DMS79 treated with DMSO at 0.1 percent for 48 hours (cell line): Measurements from ENCODE around the gene PLPPR1.
A peak's percentile ranks its signal among the peaks of the same experiment; 100 is the strongest.
"Not testable (repeated sequence)": the region's sequence is repeated elsewhere in the genome, so short reads cannot be mapped to it uniquely, and the experiment has no call there.

Source experiments
- DNase-seq: peaks from one replicate; lab custom pipeline; 2025; lab: John Stamatoyannopoulos, UW

Gene PLPPR1

DNA sequence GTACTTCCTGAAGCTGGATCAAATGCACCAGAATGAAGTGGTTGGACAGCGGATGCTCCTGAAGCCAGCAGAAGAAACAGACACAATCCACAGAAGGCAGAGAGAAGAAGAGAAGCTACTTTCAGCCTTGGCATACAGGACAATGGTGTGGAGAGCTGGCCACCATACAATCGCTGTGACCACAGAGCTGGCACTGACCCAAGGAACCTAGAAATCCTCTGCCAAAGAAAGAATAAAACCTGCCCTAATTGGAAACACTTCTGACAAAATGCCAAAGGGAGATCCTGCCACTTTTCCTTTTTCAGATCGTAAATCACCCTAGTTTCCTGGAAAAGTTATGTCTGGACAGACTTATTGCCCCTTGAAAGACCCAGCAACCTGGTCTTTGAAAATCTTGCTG is 278.5 kb downstream of the PLPPR1 start:
- DNase-seq: no peak

DNA sequence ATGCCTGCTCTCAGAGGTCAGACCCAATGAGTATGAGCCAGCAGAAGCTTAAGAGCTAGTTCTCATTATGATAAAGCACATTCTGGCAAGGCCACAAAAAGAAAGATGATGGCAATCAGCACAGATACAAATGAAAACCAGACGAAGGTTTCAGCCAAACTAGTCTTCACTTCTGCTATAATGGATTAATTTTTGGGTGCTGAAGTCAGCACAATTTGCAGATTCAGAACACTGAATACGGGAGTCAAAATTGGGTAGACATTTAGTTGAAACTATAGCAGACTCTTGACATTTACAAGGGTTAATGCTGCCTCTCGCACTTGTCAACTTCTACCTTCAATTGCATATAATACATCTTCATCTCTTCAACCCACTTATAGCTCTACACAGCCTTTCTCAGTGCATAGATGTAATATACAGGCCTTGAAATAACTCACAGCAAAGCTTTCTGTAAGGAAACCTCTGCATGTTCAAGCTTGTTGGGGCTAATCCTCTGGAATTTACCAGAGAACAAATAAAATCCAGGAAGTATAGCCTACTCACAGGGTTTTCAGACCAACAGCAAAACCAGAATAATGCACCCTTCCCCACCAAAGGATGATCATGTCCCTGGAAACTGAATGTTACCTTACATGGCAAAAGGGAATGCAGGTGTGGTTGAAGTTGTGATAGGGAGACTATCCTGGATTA is 279.1 kb downstream of the PLPPR1 start:
- DNase-seq: no peak

DNA sequence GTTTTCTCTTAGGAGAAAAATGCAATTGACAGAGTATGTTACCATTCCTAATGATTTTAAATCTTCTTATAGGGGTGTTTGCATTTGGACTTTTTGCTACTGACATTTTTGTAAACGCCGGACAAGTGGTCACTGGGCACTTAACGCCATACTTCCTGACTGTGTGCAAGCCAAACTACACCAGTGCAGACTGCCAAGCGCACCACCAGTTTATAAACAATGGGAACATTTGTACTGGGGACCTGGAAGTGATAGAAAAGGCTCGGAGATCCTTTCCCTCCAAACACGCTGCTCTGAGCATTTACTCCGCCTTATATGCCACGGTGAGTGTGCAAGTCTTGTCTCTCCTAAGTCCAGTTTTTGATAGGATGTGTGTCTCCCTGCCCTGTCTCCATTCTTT is 280.6 kb downstream of the PLPPR1 start:
- no peak for DNase-seq

GRCh38 chr9:101311191-101311590 is 282.7 kb downstream of the PLPPR1 start:
- no peak for DNase-seq

DNA sequence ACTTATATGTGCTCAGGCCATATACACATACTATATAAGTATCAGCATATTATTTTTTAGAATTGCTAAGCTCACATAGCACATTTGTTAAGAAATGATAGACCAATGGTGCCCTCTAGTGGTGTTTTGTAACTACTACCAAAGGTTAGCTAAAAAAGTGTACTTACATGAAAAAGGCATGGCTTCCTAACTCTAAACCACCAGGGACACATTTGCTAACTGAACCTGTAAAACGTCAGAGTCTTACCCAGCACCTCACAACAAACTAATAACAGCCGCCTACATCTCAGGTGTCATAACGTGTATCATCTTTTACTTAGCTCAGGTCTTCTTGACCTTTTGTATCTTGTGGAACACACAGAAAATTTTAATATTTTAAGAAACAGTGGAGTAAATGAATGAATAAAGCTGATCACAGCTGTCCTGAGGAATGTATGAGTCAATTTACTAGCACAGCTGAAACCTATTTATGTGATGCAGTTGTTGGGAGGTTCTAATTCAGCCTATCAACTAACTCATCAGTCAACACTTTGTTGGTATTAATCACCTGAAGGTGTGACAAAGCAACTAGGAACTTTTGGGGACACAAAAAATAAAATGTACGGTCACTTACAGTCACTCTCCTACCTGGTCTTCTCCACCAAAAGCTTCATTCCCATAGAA is 283.4 kb downstream of the PLPPR1 start:
- peak; percentile 44 for DNase-seq

DNA sequence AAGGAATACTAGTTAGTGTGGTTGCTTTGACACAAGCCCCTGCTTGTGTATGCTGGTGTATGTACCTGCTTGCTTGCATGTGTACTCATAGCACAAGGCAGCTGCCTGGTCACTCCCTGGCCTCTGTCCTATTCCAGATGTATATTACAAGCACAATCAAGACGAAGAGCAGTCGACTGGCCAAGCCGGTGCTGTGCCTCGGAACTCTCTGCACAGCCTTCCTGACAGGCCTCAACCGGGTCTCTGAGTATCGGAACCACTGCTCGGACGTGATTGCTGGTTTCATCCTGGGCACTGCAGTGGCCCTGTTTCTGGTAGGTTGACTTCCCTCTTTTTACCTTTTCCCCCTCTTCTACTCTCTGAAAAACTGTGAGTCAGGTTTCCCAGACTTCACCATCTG is 284.1 kb downstream of the PLPPR1 start:
- no peak for DNase-seq

GRCh38 chr9:101315112-101315450 is 286.6 kb downstream of the PLPPR1 start:
- DNase-seq: no peak

DNA sequence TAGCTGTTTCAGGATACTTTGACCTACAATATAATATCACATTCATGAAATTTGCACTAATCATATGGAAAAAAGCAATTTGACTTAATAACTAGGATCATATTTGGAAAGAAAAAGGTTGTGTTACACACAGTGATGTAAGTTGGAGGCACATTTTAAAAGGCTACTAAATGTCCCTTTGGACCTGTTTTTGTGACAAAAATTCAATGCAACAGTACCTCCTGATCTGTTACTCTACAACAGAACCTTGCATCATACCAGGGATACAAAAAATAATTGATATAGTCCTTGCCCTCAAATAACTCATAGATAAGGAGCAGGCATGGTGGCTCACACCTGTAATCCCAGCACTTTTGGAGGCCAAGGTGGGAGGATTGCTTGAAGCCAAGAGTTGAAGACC is 289.2 kb downstream of the PLPPR1 start:
- DNase-seq: no peak

DNA sequence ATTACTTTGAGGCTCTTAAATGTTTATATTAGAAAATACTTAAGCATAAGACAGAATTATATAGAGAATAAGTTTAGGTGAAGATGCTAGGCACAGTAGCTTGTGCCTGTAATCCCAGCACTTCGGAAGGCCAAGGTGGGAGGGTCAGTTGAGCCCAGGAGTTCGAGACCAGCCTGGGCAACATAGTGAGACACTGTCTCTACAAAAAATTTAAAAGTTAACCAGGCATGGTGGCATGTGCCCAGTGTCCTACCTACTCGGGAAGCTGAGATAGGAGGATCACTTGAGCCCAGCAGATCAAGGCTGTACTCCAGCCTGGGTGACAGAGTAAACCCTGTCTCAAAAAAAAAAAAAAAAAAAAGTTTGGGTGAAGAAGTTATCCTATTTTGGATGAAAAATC is 294.6 kb downstream of the PLPPR1 start:
- DNase-seq: no peak

DNA sequence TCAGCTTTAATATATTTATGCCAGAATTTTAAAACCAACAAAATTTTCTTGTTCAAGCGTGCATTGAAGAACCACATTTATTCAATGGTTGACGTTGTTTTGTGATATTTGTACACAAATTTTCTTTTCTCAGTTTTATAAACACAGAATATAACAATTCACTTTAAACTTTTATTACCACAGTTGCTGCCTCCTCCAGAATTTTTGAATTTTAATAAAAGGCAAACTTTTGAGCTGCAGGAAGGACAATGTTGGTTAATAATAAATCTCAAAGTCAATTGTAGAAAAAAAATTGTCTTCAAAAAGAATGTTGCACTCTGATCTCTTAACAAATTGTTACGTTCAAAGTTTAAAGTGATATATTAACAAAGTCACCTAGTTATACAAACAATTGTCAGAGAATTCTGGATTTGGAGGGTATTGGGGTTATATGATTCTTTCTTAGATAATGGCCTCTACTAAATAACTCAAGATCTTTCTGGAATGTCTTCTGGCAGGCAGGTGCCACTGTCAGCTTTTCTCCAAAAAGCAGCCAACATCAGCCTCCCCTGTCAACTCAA is 295.8 kb downstream of the PLPPR1 start:
- DNase-seq: no peak

DNA sequence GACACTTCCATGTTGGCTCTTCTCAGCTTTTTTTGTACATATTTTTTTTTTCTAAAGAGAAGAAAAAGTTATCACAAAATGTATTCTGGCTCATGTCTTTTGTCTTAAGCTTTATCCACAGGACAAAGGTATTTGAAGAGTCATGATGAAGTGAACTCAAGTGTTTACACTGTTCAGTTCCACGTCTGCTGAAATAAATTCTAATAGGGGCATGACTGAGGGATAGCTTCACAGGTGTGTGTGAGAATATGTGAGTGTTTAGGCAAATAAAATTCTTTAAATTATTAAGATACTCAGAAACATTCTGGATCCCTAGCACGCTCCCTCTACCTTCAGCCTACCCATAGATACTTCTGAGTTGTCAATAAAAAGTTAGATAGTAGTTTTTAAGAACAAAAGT is 296.5 kb downstream of the PLPPR1 start:
- DNase-seq: no peak

DNA sequence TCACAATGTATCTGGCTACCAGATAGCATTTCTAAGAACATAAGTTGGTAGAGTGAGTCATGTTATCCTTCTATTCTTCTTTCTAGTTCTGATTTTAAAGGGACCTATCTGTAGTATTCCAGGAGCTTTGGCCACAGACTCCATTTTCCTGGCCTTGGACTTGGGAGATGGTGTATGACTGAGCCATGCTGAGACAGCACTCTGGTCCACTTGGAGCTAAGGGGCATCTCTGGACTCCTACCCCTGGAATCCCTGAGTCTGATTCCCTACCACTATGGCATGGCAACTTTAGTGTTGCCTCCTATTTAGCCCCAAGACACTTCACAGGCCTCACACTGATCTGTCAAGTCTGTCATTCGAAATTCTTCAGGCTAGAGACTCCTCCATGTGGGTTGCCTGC is 297.5 kb downstream of the PLPPR1 start:
- no peak for DNase-seq

DNA sequence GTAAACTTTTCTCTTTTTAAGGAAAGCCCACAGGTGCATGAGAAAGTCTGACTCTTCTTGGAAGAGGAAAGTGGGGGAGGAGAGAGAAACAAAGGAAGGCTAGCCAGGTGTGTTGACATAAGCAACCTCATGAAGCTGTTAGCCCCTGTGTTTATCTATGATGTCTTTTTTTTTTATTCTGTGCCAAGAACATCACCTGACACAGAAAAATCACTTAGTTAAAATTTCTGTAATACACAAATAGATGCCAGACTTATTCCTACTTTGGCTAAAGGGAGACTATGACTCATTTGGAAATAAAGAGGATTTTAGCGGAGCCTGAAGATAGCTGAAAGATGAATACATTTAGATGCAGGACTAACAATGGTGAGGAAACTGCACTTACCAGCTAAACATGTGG is 298.0 kb downstream of the PLPPR1 start:
- peak; percentile 4 for DNase-seq

DNA sequence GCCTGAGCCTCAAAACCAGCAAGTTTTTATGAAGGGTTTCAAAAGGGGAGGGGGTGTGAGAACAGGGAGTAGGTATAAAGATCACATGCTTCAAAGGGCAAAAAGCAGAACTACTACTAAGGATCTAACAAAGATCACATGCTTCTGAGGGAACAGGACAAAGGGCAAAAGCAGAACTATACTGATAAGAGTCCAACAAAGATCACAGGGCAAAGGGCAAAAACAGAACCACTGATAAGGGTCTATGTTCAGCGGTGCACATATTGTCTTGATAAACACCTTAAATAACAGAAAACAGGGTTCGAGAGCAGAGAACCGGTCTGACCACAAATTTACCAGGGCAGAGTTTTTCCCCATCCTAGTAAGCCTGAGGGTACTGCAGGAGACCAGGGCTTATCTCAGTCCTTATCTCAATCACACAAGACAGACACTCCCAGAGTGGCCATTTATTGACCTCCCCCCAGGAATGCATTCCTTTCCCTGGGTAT is 298.9 kb downstream of the PLPPR1 start:
- not testable (repeated sequence) for DNase-seq

- no peak for DNase-seq
Observed at GRCh38 chr9:101332362-101332761, 303.8 kb downstream of the PLPPR1 start.

GRCh38 chr9:101333490-101333889 is 305.0 kb downstream of the PLPPR1 start:
- no peak for DNase-seq

DNA sequence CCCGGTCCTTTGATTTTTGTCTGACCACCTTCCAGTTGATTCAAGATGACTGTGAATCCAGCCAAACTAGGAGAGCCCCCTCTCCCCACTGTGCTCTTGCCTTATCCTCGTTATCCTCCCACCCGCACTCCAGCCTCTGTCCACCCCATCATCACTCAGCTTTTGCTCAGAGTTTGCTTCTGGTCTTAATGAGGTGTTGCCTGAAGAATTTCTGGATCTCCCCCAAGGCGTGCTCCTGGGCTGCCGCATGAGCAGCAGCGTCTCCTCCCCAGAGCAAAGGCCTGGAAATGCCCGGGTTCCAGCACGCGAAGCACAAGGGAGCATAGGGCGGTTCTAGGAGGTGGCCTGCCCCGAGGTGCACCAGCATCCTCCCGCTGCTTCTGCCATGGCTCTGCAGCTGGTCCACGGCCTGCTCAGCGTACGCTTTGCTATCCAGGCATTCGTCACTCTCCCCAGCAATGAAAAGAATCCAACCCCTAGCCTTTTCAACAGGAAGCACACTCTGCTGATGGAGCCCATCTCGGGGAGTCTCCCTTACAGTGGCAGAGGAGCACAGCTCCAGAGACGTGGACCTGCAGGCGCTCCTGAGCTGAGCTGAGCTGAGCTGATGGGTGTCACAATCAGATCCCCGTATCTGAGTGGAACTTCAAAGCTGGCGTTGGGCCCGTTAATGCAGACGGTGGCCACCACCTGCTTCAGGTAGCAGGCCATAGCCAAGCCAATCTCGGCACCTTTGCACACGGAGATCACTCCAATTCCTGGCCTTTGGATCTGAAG is 305.6 kb downstream of the PLPPR1 start:
- DNase-seq: no peak

DNA sequence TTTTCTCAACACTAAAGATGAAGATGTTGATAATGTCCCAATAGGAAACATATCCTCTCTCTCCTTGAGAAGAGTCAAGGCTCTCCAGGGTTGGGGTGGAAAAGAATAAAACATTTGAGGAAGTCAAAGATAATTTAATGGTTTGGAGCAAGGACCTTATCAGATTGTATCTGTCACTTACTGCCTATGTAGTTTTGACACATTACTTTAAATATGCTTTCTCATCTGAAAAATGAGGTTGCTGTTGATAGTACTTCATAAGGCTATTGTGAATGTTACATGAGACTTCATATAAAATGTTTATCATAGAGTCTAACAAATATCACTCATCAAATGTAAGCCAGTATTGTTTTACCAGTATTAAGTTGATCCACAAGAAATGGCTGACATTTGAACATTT is 307.6 kb downstream of the PLPPR1 start:
- no peak for DNase-seq

- no peak for DNase-seq
Observed at GRCh38 chr9:101337237-101337636, 308.7 kb downstream of the PLPPR1 start.

- DNase-seq: no peak
Observed at GRCh38 chr9:101341958-101342357, 313.4 kb downstream of the PLPPR1 start.

- no peak for DNase-seq
Observed at GRCh38 chr9:101342595-101342994, 314.1 kb downstream of the PLPPR1 start.

GRCh38 chr9:101350285-101350684 is 321.8 kb downstream of the PLPPR1 start:
- DNase-seq: no peak
